Measurements from ENCODE around the gene HORMAD2.

The HORMAD2 gene

GRCh38 chr22:30217698-30218560, 137.7 kb downstream of the HORMAD2 start:
- DNase-seq (ENCODE audit: low read depth, low spot score): no peak
- TF ChIP-seq CTCF (IDR thresholded peaks at IDR 0.05; ENCODE audit: insufficient read depth, low read length, missing control alignments): no peak
- CTCF ChIA-PET: no interaction called here

DNA sequence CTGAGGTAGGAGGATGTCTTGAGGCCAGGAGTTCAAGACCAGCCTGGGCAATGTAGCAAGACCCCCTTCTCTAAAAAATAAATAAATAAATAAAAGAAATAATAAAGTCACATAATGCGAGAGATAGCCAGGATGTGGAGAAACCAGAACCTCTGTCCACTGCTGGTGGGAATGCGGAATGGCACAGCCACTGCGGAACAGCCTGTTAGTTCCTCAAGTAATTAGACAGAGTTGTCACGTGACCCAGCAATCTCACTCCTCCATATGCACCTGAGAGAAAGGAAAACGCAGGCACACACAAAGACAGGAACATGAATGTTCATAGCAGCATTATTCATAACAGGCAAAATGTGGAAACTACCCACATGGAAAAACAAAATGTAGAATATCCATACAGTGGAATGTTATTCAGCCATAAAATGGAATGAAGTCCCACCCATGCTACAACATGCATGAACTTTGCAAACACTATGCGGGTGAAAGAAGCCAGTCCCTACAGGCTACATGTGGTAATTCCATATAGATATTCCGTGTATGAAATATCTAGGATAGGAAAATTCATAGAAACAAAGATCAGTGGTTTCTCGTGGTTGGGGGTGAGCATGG, 138.9 kb downstream of the HORMAD2 start:
- TF ChIP-seq CTCF (IDR thresholded peaks at IDR 0.05; ENCODE audit: insufficient read depth, low read length, missing control alignments): peak; percentile 17
- CTCF ChIA-PET: no interaction called here
- no peak for DNase-seq (ENCODE audit: low read depth, low spot score)
- H3K4me3 ChIP-seq (ENCODE audit: low read depth, low read length): no peak overlapping the region
- POLR2A ChIA-PET: no interaction called here

More at GRCh38 chr22:30217698-30218560, 137.7 kb downstream of the HORMAD2 start:
- POLR2A ChIA-PET: no interaction called here
- H3K4me3 ChIP-seq (ENCODE audit: low read depth, low read length): no peak overlapping the region

GRCh38 chr22:30219668-30220278, 139.5 kb downstream of the HORMAD2 start:
- POLR2A ChIA-PET: no interaction called here
- DNase-seq (ENCODE audit: low read depth, low spot score): no peak
- CTCF ChIA-PET: interaction anchor here (0.8 to 1.5 kb wide), 4 partner anchors 14 to 112 kb away, joined by 3 to 4 read pairs (median 4); no protein-coding TSS in a partner anchor
- TF ChIP-seq CTCF (IDR thresholded peaks at IDR 0.05; ENCODE audit: insufficient read depth, low read length, missing control alignments): no peak
- no peak overlapping the region for H3K4me3 ChIP-seq (ENCODE audit: low read depth, low read length)

DNA sequence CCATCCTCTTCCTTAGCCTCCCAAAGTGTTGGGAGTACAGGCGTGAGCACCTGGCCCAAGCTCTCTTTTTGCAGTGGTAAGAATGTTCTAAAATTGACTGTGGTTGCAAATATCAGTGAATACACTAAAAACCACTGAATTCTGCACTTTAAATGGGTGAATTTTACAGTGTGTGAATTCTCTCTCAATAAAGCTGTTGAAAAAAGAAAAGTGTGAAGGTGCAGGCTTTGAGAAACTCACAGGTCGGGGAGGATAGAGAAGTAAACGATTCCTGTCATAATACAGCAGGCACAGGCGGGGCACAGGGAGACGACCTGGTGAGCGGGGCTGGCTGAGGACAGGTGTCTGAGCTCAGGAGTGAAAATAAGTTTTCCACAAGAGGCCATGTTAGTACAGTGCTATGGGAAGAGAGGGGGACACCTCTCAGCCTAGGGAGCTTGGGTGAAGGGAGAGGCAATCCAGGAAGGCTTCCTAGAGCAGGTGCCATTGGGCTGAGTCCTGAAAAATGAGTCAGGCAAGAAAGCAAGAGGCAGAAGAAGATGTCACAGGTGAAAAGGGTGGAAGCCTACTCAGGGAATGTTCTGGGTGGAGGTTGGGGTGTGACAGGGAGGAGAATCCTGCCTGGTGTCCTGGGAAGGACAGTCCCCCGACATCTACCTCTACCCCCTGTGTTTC, 140.2 kb downstream of the HORMAD2 start:
- DNase-seq (ENCODE audit: low read depth, low spot score): no peak
- no peak overlapping the region for H3K4me3 ChIP-seq (ENCODE audit: low read depth, low read length)
- POLR2A ChIA-PET: no interaction called here
- CTCF ChIA-PET: interaction anchor here (0.8 to 1.5 kb wide), 5 partner anchors 13 to 113 kb away, joined by 3 to 4 read pairs (median 4); no protein-coding TSS in a partner anchor
- no peak for TF ChIP-seq CTCF (IDR thresholded peaks at IDR 0.05; ENCODE audit: insufficient read depth, low read length, missing control alignments)

GRCh38 chr22:30221121-30221992, 141.1 kb downstream of the HORMAD2 start:
- no peak for TF ChIP-seq CTCF (IDR thresholded peaks at IDR 0.05; ENCODE audit: insufficient read depth, low read length, missing control alignments)
- POLR2A ChIA-PET: no interaction called here
- no peak overlapping the region for H3K4me3 ChIP-seq (ENCODE audit: low read depth, low read length)
- CTCF ChIA-PET: interaction anchor here (1.0 to 1.5 kb wide), 3 partner anchors 12 to 114 kb away, joined by 4 read pairs; no protein-coding TSS in a partner anchor
- no peak for DNase-seq (ENCODE audit: low read depth, low spot score)

Data from AG04449 (cell line).